SU-DHL-6 (cell line): Measurements from ENCODE around the gene SCRG1.

Experiments used
- EZH2phosphoT487 ChIP-seq: fragments of 200-600 bp; sonication (generic), shearing (Covaris generic); conservative IDR thresholded peaks from 2 replicates; pipeline ENCODE4 v1.6.1; 2018; ENCODE audit warnings: mild to moderate bottlenecking, antibody characterized with exemption, low read length, moderate library complexity, mixed read lengths
- TF ChIP-seq, protein P1 (sequence below): fragments of 200-600 bp; sonication (generic); IDR thresholded peaks from one replicate; pipeline ENCODE4 v1.5.1; 2017; ENCODE audit warnings: antibody characterized with exemption, mild to moderate bottlenecking, low read length, moderate library complexity; ENCODE audit not compliant: insufficient read depth, poor library complexity, severe bottlenecking

- TF ChIP-seq, protein P1, sequence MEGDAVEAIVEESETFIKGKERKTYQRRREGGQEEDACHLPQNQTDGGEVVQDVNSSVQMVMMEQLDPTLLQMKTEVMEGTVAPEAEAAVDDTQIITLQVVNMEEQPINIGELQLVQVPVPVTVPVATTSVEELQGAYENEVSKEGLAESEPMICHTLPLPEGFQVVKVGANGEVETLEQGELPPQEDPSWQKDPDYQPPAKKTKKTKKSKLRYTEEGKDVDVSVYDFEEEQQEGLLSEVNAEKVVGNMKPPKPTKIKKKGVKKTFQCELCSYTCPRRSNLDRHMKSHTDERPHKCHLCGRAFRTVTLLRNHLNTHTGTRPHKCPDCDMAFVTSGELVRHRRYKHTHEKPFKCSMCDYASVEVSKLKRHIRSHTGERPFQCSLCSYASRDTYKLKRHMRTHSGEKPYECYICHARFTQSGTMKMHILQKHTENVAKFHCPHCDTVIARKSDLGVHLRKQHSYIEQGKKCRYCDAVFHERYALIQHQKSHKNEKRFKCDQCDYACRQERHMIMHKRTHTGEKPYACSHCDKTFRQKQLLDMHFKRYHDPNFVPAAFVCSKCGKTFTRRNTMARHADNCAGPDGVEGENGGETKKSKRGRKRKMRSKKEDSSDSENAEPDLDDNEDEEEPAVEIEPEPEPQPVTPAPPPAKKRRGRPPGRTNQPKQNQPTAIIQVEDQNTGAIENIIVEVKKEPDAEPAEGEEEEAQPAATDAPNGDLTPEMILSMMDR = no peak
- TF ChIP-seq EZH2phosphoT487 = no peak
These were observed 51.4 kb downstream of the SCRG1 start for GRCh38 chr4:173347467-173347866.
